SK-N-MC (cell line): ENCODE results near the gene PDZD2.

ENCODE experiments used
- DNase-seq: peaks from one replicate; pipeline ENCODE4 v3.0.0-alpha.2; 2011; ENCODE audit warnings: low read depth, low spot score
- H3K27ac ChIP-seq: fragments of 200-600 bp; sonication (generic); 2 replicates; pipeline ENCODE4 v1.5.1; 2016; ENCODE audit warnings: mixed run types
- H3K36me3 ChIP-seq: fragments of 200-600 bp; sonication (generic); 2 replicates; pipeline ENCODE4 v1.6.1; 2017; ENCODE audit warnings: antibody characterized with exemption, low read length, mixed read lengths; ENCODE audit not compliant: insufficient read depth
- H3K4me3 ChIP-seq: fragments of 200-600 bp; sonication (generic); 2 replicates; pipeline ENCODE4 v1.5.1; 2016
- H3K9ac ChIP-seq: fragments of 200-600 bp; sonication (generic); 2 replicates; pipeline ENCODE4 v1.8.0; 2017; ENCODE audit warnings: mixed run types, mixed read lengths; ENCODE audit not compliant: insufficient read length
- H3K9me3 ChIP-seq: fragments of 200-600 bp; sonication (generic); 2 replicates; pipeline ENCODE4 v1.6.1; 2017; ENCODE audit warnings: low read depth, mild to moderate bottlenecking, antibody characterized with exemption, low read length, moderate library complexity, mixed read lengths
- EZH2 ChIP-seq: fragments of 200-600 bp; sonication (generic); IDR thresholded peaks from one replicate; pipeline ENCODE4 v1.6.1; 2017; ENCODE audit warnings: antibody characterized with exemption
- FOXP2 ChIP-seq: optimal IDR thresholded peaks from 2 replicates; pipeline ENCODE3; 2011; ENCODE audit warnings: mild to moderate bottlenecking, moderate library complexity; ENCODE audit not compliant: insufficient read depth; ENCODE audit errors: extremely low read length, control extremely low read depth
- POLR2AphosphoS5 ChIP-seq: IDR thresholded peaks from 2 replicates; pipeline ENCODE4 v1.6.1; 2012; ENCODE audit warnings: mild to moderate bottlenecking, low read depth, low read length, borderline replicate concordance

Gene PDZD2

DNA sequence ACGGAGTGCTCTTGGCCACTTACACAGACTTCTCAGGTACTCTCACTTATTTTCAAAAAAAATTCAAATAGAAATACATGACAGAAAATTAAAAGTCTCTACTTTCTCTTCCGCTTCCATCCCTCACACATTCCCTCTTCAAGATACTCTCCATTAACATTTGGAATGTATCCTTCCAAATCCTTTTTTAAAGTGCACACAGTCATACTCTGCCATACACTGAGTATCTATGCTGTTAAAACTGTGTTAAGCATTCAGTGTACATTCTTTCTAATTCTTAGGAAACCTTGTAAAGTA lies 519.7 kb downstream of the PDZD2 start:
- no peak overlapping the region for H3K27ac ChIP-seq
- H3K4me3 ChIP-seq = no peak overlapping the region
- no peak for TF ChIP-seq EZH2
- H3K9ac ChIP-seq = no peak overlapping the region
- H3K9me3 ChIP-seq = no peaks in the 10 kb centered on the region
- H3K36me3 ChIP-seq = peaks cover 11% of the 10 kb centered on the region
- DNase-seq = no peak

DNA sequence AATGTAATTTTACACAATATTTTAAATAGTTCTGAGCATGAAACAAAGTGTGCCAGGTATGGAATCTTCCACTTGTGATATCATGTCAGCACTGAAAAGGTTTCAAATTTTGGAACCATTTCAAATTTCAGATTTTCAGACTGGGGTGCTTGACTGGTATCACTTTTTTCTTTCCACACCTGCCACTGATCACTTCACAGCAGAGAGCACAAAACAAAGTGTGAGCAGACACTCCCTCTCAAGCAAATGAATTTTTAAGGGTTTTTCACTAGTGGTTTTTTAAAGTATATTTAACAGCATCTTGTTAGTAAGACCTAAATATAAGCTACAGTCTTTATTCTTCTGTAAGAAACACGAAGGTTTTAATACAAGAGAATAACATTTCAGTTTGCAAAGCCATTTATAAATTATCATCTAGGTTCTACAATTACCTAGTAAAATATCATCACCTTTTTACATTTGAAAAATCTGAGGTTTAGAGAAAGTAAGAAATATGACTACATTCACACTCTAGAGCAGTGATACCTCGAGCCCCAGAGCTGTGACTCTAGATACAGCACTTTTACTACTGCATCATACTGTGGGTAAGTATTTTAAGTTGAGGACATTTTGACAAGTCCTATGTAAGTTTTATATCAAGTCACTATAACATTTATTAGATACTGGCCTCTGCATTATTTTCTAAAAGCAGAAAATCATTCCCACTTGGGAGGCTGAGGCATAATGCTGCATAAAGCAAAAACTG lies 520.6 kb downstream of the PDZD2 start:
- H3K36me3 ChIP-seq = peaks cover 11% of the 10 kb centered on the region
- H3K27ac ChIP-seq = no peak overlapping the region
- no peaks in the 10 kb centered on the region for H3K9me3 ChIP-seq
- no peak overlapping the region for H3K9ac ChIP-seq
- no peak for TF ChIP-seq EZH2
- no peak for TF ChIP-seq POLR2AphosphoS5
- no peak for TF ChIP-seq FOXP2
- no peak overlapping the region for H3K4me3 ChIP-seq
- DNase-seq = no peak

GRCh38 chr5:32160228-32160627 lies 521.3 kb downstream of the PDZD2 start:
- Histone ChIP-seq H3K27ac (no peak overlapping the region), H3K4me3 (no peak overlapping the region), H3K9me3 (no peaks in the 10 kb centered on the region), H3K9ac (no peak overlapping the region), H3K36me3 (peaks cover 15% of the 10 kb centered on the region)
- DNase-seq = no peak
- no peak for TF ChIP-seq EZH2
